Activated CD8-positive, alpha-beta memory T cell treated with anti-CD3 and anti-CD28 coated beads, Interleukin-2, amount 10 ng/mL, durations not matched to agents 7 days and 5 days (primary cell): ENCODE results near the gene PLCB1. TPM values are rescaled to one million over a fixed set of nuclear protein-coding genes. Genes with fewer than 3 reads are reported as not detected.

Experiments
- ATAC-seq: fragments of 150-1000 bp; cut with Tn5 transposase; one replicate; pipeline ENCODE4 v1.10.0; 2021; ENCODE audit warnings: moderate library complexity
- CTCF ChIA-PET: fragments of 350-600 bp; sonication (Branson Sonifier 250); formaldehyde crosslinking; loops from one replicate; lab custom pipeline; 2021; ENCODE audit warnings: antibody characterized with exemption; lab: Charles Lee
- DNase-seq: peaks from one replicate; pipeline ENCODE4 v3.0.0-alpha.2; 2020
- H3K27ac Mint-ChIP-seq: one replicate; pipeline ENCODE4 v1.8.0; 2021; ENCODE audit warnings: mild to moderate bottlenecking, mixed read lengths
- H3K27me3 Mint-ChIP-seq: one replicate; pipeline ENCODE4 v1.8.0; 2021; ENCODE audit warnings: mixed read lengths
- H3K36me3 Mint-ChIP-seq: one replicate; pipeline ENCODE4 v1.8.0; 2021; ENCODE audit warnings: mild to moderate bottlenecking, mixed read lengths
- H3K4me1 Mint-ChIP-seq: one replicate; pipeline ENCODE4 v1.8.0; 2021; ENCODE audit warnings: mixed read lengths
- H3K4me3 Mint-ChIP-seq: one replicate; pipeline ENCODE4 v1.8.0; 2021; ENCODE audit warnings: mild to moderate bottlenecking, moderate library complexity, mixed read lengths
- H3K9me3 Mint-ChIP-seq: one replicate; pipeline ENCODE4 v1.8.0; 2022; ENCODE audit warnings: low read depth, mixed read lengths
- total RNA-seq, 2 experiments: library from RNA; stranded (reverse); gene quantifications; one replicate each; pipeline ENCODE4 v1.2.3, GENCODE V29; 2021

PLCB1 gene
- total RNA-seq, 2 experiments from 2014 or later: 2.4 to 3.2 TPM

DNA sequence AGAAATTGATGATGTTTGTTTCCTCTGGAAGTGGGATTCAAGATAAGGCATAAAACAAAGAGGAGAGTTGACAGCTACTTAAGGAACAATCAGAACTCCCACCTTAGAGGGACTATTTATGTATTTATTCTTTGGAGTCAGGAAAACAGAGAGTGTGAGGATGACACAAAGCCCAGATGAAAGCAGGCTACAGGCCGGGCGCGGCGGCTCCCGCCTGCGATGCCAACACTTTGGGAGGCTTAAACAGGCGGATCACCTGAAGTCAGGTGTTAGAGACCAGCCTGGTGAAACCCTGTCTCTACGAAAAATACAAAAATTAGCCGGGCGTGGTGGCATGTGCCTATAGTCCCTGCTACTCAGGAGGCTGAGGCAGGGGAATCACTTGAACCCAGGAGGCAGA is 543.8 kb downstream of the PLCB1 start:
- DNase-seq: no peak
- Mint-ChIP-seq H3K9me3 (no peaks in the 10 kb centered on the region), H3K4me3 (no peak overlapping the region), H3K36me3 (no peaks in the 10 kb centered on the region), H3K27me3 (no peaks in the 10 kb centered on the region), H3K4me1 (no peaks in the 10 kb centered on the region), H3K27ac (no peak overlapping the region)
- ATAC-seq: no peak
- CTCF ChIA-PET: no interaction called here

- no peak for DNase-seq
- Mint-ChIP-seq H3K36me3 (no peaks in the 10 kb centered on the region), H3K27ac (no peak overlapping the region), H3K9me3 (no peaks in the 10 kb centered on the region), H3K27me3 (no peaks in the 10 kb centered on the region), H3K4me3 (no peak overlapping the region), H3K4me1 (no peaks in the 10 kb centered on the region)
- no peak for ATAC-seq
- CTCF ChIA-PET: no interaction called here
Measured at GRCh38 chr20:8678098-8678776, 546.2 kb downstream of the PLCB1 start.

GRCh38 chr20:8689337-8689736 is 557.3 kb downstream of the PLCB1 start:
- CTCF ChIA-PET: no interaction called here
- Mint-ChIP-seq H3K4me3 (no peak overlapping the region), H3K4me1 (no peaks in the 10 kb centered on the region), H3K9me3 (peaks cover 5% of the 10 kb centered on the region), H3K36me3 (no peaks in the 10 kb centered on the region), H3K27me3 (no peaks in the 10 kb centered on the region), H3K27ac (no peak overlapping the region)
- DNase-seq: no peak
- ATAC-seq: no peak

- no peaks in the 10 kb centered on the region for H3K36me3 Mint-ChIP-seq
- no peak overlapping the region for H3K4me3 Mint-ChIP-seq
- no peaks in the 10 kb centered on the region for H3K27me3 Mint-ChIP-seq
- no peaks in the 10 kb centered on the region for H3K4me1 Mint-ChIP-seq
- ATAC-seq (no peak), DNase-seq (no peak)
- no peak overlapping the region for H3K27ac Mint-ChIP-seq
- CTCF ChIA-PET: no interaction called here
- H3K9me3 Mint-ChIP-seq: peaks cover 5% of the 10 kb centered on the region
Measured at GRCh38 chr20:8690074-8690473, 558.0 kb downstream of the PLCB1 start.

- Mint-ChIP-seq H3K27me3 (no peaks in the 10 kb centered on the region), H3K4me3 (no peak overlapping the region), H3K36me3 (no peaks in the 10 kb centered on the region), H3K27ac (no peak overlapping the region), H3K9me3 (peaks cover 5% of the 10 kb centered on the region), H3K4me1 (no peaks in the 10 kb centered on the region)
- CTCF ChIA-PET: no interaction called here
- ATAC-seq: no peak
- DNase-seq: no peak
Measured at GRCh38 chr20:8693709-8694108, 561.6 kb downstream of the PLCB1 start.

DNA sequence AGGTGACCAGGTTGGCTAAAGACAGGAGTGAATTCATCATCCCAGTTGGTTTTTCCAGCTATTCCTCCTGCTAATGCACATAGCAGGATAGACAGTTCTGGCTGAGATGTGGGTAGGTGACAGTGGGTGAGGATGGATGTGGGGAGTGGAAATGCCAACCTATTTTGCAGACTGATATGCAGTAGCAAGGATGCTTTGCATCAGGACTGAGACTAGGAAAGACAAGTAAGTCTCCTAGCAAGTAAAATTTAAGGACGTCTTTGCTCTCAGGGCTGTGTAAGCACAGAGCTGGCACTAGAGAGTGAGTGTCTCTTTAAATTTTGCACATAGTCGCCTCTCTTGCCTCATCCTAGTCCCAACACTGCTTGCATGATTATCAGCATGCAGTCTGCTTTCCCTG is 568.7 kb downstream of the PLCB1 start:
- Mint-ChIP-seq H3K27me3 (no peaks in the 10 kb centered on the region), H3K4me3 (no peak overlapping the region), H3K4me1 (no peaks in the 10 kb centered on the region), H3K27ac (no peak overlapping the region), H3K36me3 (no peaks in the 10 kb centered on the region), H3K9me3 (no peaks in the 10 kb centered on the region)
- CTCF ChIA-PET: no interaction called here
- no peak for DNase-seq
- ATAC-seq: no peak

- no peaks in the 10 kb centered on the region for H3K9me3 Mint-ChIP-seq
- H3K27ac Mint-ChIP-seq: no peak overlapping the region
- H3K4me1 Mint-ChIP-seq: no peaks in the 10 kb centered on the region
- no peaks in the 10 kb centered on the region for H3K36me3 Mint-ChIP-seq
- H3K4me3 Mint-ChIP-seq: no peak overlapping the region
- DNase-seq: no peak
- H3K27me3 Mint-ChIP-seq: no peaks in the 10 kb centered on the region
- ATAC-seq: no peak
- CTCF ChIA-PET: interaction anchor here (1.0 kb wide), 1 partner anchor 14 kb away, joined by 4 read pairs; no protein-coding TSS in a partner anchor
Measured at GRCh38 chr20:8706961-8707700, 575.1 kb downstream of the PLCB1 start.

- ATAC-seq (no peak), DNase-seq (no peak)
- CTCF ChIA-PET: no interaction called here
- Mint-ChIP-seq H3K36me3 (no peaks in the 10 kb centered on the region), H3K4me3 (no peak overlapping the region), H3K27me3 (no peaks in the 10 kb centered on the region), H3K27ac (no peak overlapping the region), H3K4me1 (no peaks in the 10 kb centered on the region), H3K9me3 (no peaks in the 10 kb centered on the region)
Measured at GRCh38 chr20:8709627-8710026, 577.6 kb downstream of the PLCB1 start.

GRCh38 chr20:8711501-8711900 is 579.4 kb downstream of the PLCB1 start:
- Mint-ChIP-seq H3K4me3 (no peak overlapping the region), H3K4me1 (no peaks in the 10 kb centered on the region), H3K36me3 (no peaks in the 10 kb centered on the region), H3K27me3 (no peaks in the 10 kb centered on the region), H3K27ac (no peak overlapping the region), H3K9me3 (no peaks in the 10 kb centered on the region)
- CTCF ChIA-PET: no interaction called here
- no peak for ATAC-seq
- DNase-seq: no peak

DNA sequence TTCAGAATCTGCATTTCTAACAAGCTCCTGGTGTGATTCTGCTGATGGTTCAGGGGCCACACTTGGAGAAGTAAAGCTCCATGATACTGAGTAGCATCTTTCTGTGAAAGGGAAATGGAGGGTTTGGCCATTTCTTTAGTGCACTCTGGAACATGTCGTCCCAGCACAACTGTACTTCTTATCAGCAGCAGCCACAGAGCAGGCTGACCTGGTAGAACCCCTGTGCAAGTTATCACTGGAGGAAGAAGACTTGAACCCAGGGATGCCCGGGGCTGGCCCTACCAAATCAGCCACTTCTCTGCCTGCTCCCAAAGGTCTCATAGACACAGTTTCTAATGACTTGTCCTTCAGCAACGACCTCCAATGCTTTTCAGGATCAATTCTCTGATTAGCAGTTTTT is 582.1 kb downstream of the PLCB1 start:
- Mint-ChIP-seq H3K4me3 (no peak overlapping the region), H3K4me1 (no peaks in the 10 kb centered on the region), H3K27me3 (no peaks in the 10 kb centered on the region), H3K9me3 (no peaks in the 10 kb centered on the region), H3K36me3 (no peaks in the 10 kb centered on the region), H3K27ac (no peak overlapping the region)
- DNase-seq (no peak), ATAC-seq (no peak)
- CTCF ChIA-PET: interaction anchor here (1.2 kb wide), 1 partner anchor 9 kb away, joined by 5 read pairs; no protein-coding TSS in a partner anchor

GRCh38 chr20:8718279-8718678 is 586.2 kb downstream of the PLCB1 start:
- DNase-seq (no peak), ATAC-seq (no peak)
- Mint-ChIP-seq H3K4me1 (no peaks in the 10 kb centered on the region), H3K27me3 (no peaks in the 10 kb centered on the region), H3K36me3 (no peaks in the 10 kb centered on the region), H3K9me3 (no peaks in the 10 kb centered on the region), H3K4me3 (no peak overlapping the region), H3K27ac (no peak overlapping the region)
- CTCF ChIA-PET: interaction anchor here (1.3 kb wide), 1 partner anchor 587 kb away, joined by 4 read pairs; no protein-coding TSS in a partner anchor

- CTCF ChIA-PET: interaction anchor here (1.3 to 4.2 kb wide), 4 partner anchors 15 to 784 kb away, joined by 3 to 58 read pairs (median 34); partner anchors contain the start of gene PLCB1
- no peaks in the 10 kb centered on the region for H3K36me3 Mint-ChIP-seq
- no peak overlapping the region for H3K4me3 Mint-ChIP-seq
- H3K4me1 Mint-ChIP-seq: no peaks in the 10 kb centered on the region
- ATAC-seq (no peak), DNase-seq (no peak)
- no peak overlapping the region for H3K27ac Mint-ChIP-seq
- H3K9me3 Mint-ChIP-seq: no peaks in the 10 kb centered on the region
- no peaks in the 10 kb centered on the region for H3K27me3 Mint-ChIP-seq
Measured at GRCh38 chr20:8720089-8720488, 588.0 kb downstream of the PLCB1 start.

GRCh38 chr20:8721098-8721497 is 589.0 kb downstream of the PLCB1 start:
- no peaks in the 10 kb centered on the region for H3K27me3 Mint-ChIP-seq
- H3K4me1 Mint-ChIP-seq: no peaks in the 10 kb centered on the region
- DNase-seq: no peak
- no peaks in the 10 kb centered on the region for H3K36me3 Mint-ChIP-seq
- CTCF ChIA-PET: interaction anchor here (0.7 to 4.2 kb wide), 19 partner anchors 14 to 785 kb away, joined by 3 to 58 read pairs (median 6); partner anchors contain the start of gene PLCB1
- H3K4me3 Mint-ChIP-seq: no peak overlapping the region
- H3K9me3 Mint-ChIP-seq: no peaks in the 10 kb centered on the region
- no peak overlapping the region for H3K27ac Mint-ChIP-seq
- ATAC-seq: no peak
